ENCODE measurements around the gene SP7.

DNA sequence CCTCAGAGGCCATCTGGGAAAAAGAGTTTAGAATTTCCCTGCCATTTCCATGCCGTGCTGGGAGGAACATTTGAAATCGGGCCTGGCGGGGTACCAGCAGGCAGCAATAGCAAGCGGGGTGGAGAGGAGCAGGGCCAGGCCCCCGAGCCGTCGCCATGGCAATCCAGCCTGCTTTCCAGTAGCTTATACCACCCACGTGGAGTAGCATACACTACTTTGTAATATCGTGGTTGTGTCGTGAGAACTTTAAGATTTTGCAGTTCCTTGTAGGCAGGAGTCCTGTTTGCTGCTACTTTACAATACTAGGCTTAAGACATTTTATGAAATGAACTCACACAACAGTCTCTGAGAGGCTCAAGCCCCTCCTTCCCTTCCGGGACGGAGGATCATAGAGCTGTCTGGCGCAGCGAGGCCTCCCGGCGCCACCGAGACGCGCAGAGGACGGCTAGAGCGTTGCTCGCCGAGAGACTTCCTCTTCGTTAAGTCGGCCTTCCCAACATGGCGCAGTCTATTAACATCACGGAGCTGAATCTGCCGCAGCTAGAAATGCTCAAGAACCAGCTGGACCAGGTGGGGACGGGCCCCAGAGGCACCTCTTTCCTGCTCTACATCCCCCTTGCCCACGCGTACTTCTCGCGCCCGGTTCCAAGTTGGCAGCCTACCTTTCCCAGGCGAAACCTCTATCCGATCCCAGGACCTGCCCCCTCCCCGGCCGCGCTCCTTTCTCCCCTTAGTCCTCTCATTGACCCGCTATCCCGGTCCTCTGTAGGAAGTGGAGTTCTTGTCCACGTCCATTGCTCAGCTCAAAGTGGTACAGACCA lies 40.9 kb downstream of the SP7 start, which contains the start of gene PFDN5:
- TF ChIP-seq POLR2A (IDR thresholded peaks at IDR 0.05): peak in 1 of 2 donors; percentile 49
- peak in 3 of 12 donors; percentile 7 to 24 (median 21) for TF ChIP-seq CTCF (IDR thresholded peaks at IDR 0.05)
